ENCODE results near the gene PDLIM4.

Gene PDLIM4

GRCh38 chr5:132228241-132229035, 29.1 kb upstream of the PDLIM4 start:
- DNase-seq: no peak

- no peak for DNase-seq
Observed at GRCh38 chr5:132229236-132229635, 28.3 kb upstream of the PDLIM4 start.

GRCh38 chr5:132230871-132231270, 26.6 kb upstream of the PDLIM4 start:
- no peak for DNase-seq

DNA sequence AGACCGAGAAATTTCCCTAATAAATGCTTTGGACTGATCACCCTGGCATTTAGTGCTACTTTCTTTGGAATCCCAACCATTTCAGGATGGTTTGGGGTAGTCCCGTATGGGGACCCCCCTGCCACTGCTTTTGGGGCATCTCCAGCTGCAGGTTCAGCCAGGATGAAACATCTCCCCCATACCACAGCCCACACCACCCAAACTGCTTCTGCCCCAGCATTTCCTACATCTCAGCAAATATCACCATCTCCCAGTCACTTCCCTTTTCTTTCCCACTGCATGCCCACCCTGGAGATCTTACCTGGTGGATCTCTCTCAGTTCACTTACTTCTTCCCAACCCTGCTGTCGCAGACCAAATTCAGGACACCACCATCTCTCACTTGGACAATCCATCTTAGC, 25.0 kb upstream of the PDLIM4 start:
- no peak for DNase-seq

DNA sequence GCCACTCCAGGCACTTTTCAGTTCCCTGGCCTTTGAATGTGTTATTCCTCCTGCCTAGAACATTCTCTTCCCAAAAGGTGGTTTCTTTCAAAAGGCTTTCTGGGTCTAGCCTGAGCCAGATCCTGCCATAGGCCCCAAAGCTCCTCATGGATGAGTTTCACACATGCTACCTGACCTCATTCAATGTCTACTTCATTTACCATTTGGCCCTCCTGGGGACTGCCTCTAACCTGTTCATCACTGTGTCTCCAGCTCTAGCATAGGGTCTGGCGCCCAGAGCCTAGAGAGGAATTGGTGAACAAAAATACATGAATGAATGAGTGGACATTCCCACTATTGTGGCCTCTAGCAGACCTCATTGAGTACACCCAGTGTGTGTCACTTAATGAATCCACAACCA, 24.4 kb upstream of the PDLIM4 start:
- no peak for DNase-seq

- no peak for DNase-seq
Observed at GRCh38 chr5:132233811-132234683, 23.4 kb upstream of the PDLIM4 start.

DNA sequence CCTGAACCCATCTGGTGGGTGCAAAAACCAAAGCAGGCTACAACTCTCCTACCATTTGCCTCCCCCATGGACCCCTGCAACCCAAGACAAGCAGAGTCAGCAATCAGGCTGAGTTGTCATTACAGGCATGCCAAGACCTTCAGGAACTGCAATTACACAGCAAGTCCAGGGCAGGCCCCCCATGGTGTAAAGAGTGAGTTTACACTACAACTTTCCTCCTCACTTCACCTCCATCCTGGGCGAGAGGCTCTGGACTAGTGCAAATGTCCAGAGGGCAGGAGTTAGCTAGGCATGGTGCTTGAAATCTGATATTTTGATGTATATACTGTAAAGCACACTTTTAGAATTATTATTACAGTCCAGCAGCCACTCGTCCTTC, 22.8 kb upstream of the PDLIM4 start:
- no peak for DNase-seq

DNA sequence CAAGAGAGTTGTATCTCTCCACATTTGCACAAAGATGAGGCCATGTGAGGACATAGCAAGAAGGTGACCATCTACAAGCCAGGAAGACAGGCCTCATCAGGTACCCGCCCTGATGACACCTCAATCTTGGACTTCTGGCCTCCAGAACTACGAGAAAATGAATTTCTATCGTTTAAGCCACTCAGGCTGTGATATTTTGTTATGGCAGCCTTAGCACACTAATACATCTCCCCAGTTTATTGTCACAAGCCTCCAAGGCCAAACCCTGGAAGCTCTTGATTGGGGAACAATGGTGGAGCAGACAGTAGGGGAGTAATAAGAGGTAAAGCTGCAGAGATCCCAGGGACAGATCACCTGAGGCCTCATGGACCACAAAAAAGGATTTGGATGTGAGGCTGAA, 22.2 kb upstream of the PDLIM4 start:
- no peak for DNase-seq

GRCh38 chr5:132237141-132237540, 20.4 kb upstream of the PDLIM4 start:
- no peak for DNase-seq

- DNase-seq: no peak
Observed at GRCh38 chr5:132237670-132238069, 19.8 kb upstream of the PDLIM4 start.

GRCh38 chr5:132238169-132238744, 19.2 kb upstream of the PDLIM4 start:
- no peak for DNase-seq

- no peak for DNase-seq
Observed at GRCh38 chr5:132238901-132239500, 18.5 kb upstream of the PDLIM4 start.

- DNase-seq: no peak
Observed at GRCh38 chr5:132239776-132240175, 17.7 kb upstream of the PDLIM4 start.

GRCh38 chr5:132243366-132243977, 14.0 kb upstream of the PDLIM4 start:
- no peak for DNase-seq

GRCh38 chr5:132245593-132245992, 11.9 kb upstream of the PDLIM4 start:
- no peak for DNase-seq

GRCh38 chr5:132246806-132247205, 10.7 kb upstream of the PDLIM4 start:
- no peak for DNase-seq

GRCh38 chr5:132250547-132250946, 6.9 kb upstream of the PDLIM4 start:
- DNase-seq: no peak

- no peak for DNase-seq
Observed at GRCh38 chr5:132251220-132251725, 6.2 kb upstream of the PDLIM4 start.

DNA sequence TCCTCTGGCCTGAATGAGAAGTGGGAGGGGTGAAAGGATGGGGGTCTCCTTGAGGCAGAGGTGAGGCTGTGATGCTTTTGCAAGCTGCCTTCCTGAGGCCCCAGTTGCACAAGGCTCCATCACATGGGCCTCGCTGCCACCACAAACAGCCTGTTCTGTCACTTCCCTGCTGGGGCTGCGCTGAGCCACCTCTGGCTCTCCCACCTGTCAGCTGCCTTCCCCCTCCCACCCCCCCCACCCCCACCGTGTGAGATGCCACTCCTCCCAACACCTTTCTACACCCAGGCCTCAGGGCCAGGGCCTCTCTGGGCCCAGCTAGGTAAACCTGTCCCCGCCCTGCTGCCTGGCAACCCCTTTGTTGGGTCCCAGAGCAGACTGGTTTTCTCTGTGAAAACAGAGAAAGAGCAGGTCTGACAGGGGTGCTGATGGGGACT, 4.5 kb upstream of the PDLIM4 start:
- DNase-seq: no peak

GRCh38 chr5:132253452-132254320, 3.8 kb upstream of the PDLIM4 start:
- no peak for DNase-seq

DNA sequence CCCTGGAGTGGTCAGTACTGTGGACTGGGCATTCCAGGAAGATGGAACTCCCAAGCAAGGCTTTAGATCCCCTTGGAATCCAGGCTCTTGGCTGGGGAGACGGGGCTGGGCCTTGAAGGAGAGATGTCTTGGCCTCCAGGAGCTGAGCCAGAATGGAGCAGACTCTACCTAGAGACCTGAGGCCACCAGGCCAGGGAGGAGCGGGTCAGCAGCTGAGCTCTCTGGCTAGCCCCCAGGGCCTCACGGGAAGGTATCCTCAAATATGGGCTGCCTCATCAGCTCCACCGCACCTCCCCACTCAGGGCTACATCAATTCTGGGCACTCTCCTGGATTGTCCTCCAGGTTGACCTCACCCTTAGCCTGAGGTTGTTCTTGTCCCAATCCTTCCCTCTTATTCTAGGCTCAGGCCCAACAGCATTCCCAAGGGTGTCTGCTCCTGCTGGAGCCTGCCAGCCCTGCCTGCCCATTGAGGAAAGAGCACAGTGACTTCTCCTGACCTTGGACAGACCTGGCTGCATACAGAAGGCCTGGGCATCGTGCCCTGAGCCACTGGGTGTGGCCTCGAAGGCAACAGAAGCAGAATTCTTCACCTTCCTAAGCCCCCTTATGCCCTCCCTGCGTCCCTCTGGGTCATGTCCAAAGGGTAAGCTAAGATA, 3.0 kb upstream of the PDLIM4 start:
- DNase-seq: no peak
